ENCODE results near the gene MOV10L1.
"Not testable (repeated sequence)": the region's sequence is repeated elsewhere in the genome, so short reads cannot be mapped to it uniquely, and the experiment has no call there.

The MOV10L1 gene

DNA sequence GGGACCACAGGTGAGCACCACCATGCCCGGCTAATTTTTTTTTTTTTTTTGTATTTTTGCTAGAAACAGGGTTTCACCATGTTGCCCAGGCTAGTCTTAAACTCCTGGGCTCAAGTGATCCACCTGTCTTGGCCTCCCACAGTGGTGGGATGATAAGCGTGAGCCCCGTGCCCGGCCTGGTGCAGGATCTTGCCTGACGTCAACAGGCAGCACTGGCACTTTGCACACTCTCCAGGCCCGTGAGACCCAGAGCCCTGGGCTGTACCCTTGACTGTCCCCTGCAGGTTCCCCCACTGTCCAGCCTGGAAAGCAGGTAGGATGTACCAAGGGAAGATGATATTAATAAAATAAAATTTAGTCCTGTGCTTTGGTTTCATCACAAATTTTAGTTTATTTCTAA, 51.7 kb downstream of the MOV10L1 start:
- no peak for DNase-seq

DNA sequence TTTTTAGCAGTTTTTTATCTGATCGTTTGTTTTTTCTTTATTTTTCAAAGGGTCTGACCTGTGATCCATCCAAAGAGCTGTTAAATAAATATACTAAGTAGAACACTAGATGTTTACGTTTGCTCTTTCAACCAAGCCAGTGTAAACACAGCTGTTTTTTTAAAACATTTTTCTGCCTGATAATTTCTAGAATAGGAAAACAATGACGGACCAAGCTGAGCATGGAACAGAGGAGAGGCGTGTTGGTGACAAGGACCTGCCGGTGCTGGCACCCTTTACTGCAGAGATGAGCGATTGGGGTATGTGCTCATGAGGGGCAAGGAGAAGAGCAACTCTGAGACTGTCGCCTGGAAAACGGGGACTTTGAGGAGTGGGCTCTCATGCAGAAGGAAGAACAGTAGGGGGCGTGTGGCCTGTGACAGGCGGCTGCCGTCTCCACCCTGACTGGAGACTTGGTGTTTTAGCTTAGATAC, 52.1 kb downstream of the MOV10L1 start:
- no peak for DNase-seq

DNA sequence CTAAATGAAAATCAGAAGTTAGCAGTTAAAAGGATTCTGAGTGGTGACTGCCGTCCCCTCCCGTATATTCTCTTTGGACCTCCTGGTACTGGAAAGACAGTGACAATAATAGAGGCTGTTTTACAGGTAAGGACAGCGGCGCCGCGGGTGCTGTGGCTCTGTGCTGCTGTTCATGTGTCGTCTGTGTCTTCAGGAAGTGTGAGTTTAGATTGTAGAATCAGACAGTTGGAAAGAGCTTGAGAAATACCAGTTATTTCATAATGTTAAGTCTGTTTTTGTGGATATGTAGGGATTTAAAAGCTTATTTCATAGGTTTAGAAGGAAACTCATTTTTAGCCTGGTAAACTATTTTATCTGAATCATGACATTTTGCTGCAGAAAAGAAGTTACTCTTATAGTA, 53.3 kb downstream of the MOV10L1 start:
- no peak for DNase-seq

DNA sequence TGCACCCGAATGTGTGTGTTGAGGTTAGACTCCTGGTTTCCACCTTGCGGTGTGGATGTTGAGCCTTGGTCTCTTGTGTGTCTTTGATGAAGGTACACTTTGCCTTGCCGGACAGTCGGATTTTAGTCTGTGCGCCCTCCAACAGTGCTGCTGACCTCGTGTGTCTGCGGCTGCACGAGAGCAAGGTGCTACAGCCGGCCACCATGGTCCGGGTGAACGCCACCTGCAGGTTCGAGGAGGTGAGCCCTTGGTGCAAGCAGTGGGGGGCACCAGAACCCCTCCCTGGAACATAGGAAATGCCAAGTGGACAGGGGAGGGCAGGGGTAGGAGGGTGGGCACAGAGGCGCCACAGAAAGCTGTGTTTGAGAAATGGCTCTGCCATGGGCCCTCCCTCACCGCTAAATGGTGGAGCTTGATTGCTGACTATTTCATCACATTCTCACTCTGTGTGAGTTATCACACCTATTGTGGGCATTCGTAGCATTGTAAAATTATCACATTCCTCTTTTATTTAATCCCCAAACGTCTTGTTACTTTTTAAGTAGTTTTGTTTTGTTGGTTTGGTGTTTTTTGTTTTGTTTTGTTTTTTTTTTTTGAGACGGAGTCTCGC, 54.3 kb downstream of the MOV10L1 start:
- DNase-seq: no peak

GRCh38 chr22:50145721-50146438, 56.1 kb downstream of the MOV10L1 start:
- no peak for DNase-seq

DNA sequence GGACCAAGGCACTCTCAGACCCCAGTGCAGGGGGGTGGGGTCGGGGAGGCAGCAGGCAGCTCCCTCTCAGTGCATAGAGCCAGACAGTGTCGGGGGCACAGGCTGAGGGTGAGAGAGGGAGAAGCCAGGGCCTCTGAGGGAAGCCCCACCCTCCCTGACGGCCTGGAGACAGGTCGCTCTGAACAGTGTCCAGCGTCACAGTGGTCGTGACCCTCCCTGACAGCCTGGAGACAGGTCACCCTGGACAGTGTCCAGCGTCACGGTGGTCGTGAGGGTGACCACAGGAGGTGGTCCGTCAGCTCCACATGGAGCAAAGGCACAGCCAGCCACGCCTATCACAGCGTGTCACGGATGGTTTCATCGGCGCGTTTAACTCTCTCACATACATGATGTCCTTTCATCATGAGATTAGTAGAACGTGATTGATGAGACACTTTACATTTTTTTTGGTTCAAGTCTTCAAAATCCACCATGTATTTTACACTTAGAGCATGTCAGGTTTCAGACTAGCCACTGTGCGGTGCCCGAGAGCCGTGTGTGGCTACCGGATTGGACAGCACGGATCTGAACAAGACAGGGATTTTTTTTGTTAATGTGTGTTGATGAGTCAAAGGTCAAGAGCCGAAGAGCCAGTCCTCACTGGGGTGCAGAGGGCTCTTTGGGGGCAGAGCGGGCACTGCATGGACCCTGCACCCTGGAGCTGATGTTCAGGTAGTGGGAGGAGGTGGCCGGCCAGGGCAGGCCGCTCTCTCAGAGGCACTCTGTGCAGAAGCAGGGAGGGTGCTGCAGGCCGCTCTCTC, 56.8 kb downstream of the MOV10L1 start:
- peak; percentile 49 for DNase-seq

DNA sequence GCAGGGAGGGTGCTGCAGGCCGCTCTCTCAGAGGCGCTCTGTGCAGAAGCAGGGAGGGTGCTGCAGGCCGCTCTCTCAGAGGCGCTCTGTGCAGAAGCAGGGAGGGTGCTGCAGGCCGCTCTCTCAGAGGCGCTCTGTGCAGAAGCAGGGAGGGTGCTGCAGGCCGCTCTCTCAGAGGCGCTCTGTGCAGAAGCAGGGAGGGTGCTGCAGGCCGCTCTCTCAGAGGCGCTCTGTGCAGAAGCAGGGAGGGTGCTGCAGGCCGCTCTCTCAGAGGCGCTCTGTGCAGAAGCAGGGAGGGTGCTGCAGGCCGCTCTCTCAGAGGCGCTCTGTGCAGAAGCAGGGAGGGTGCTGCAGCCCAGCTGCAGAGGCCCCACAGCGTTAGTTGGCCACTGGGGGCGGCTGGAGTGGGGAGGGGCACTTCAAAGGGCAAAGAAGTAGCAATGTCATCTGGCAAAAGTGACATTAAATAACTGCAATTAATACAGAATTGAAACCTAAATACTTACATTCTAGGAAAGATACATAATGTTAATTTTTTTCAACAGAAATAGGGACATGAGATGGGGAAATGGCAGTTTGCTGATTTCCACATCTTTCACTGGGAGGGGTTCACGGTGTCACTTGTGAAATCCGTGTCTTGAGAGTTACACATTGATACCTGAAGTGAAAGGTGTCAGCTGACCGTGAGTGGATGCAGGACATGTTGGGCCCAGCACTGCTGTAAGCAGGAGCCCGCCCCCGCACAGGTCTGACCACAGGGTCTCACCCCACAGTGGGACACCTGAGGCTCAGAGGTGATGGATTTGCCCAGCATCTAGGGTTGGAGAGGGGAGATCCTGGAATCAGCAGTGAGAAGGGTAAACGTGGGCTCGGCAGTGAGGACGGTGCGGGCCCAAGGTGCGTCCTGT, 57.7 kb downstream of the MOV10L1 start:
- not testable (repeated sequence) for DNase-seq

GRCh38 chr22:50148166-50148500, 58.3 kb downstream of the MOV10L1 start:
- DNase-seq: no peak

DNA sequence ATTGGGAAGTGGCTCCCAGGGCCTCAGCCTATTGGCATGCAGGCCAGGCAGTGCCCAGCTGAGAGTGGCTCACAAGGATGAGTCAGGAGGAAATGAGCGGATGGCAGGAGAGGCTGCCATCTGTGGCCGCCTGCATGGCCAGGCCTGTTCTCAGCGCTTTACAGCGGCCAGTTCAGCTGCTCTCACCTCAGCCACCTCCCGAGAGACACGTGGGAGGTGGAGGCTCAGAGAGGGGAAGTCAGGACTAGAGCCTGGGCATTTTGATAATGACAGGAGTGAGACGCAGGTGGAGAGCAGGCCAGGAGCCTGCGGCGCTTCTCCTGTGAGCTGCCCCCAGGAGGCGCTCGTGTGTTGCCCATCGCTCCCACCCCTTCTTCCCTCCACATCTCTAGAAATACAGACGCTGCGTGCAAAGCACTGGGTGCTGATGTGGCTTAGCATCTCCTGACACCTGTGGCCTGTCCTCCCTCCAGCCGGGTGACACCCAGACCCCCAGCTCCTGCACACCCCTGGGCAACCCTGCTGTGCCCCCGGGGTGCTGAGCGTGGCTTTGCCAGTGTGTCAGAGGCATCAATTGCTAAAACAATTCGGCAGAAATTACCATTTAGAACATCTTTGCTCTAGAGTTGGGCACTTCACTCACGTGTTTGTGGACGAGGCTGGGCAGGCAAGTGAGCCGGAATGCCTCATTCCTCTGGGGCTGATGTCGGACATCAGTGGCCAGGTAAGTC, 59.4 kb downstream of the MOV10L1 start:
- peak; percentile 40 for DNase-seq

GRCh38 chr22:50150161-50151129, 60.6 kb downstream of the MOV10L1 start:
- no peak for DNase-seq

- no peak for DNase-seq
Observed at GRCh38 chr22:50151571-50152537, 62.0 kb downstream of the MOV10L1 start.

GRCh38 chr22:50153056-50153755, 63.4 kb downstream of the MOV10L1 start:
- DNase-seq: no peak

GRCh38 chr22:50153756-50154140, 63.9 kb downstream of the MOV10L1 start:
- no peak for DNase-seq

GRCh38 chr22:50157709-50158375, 68.0 kb downstream of the MOV10L1 start:
- DNase-seq: no peak

GRCh38 chr22:50160947-50161346, 71.1 kb downstream of the MOV10L1 start:
- no peak for DNase-seq

- no peak for DNase-seq
Observed at GRCh38 chr22:50161508-50162390, 71.9 kb downstream of the MOV10L1 start.

DNA sequence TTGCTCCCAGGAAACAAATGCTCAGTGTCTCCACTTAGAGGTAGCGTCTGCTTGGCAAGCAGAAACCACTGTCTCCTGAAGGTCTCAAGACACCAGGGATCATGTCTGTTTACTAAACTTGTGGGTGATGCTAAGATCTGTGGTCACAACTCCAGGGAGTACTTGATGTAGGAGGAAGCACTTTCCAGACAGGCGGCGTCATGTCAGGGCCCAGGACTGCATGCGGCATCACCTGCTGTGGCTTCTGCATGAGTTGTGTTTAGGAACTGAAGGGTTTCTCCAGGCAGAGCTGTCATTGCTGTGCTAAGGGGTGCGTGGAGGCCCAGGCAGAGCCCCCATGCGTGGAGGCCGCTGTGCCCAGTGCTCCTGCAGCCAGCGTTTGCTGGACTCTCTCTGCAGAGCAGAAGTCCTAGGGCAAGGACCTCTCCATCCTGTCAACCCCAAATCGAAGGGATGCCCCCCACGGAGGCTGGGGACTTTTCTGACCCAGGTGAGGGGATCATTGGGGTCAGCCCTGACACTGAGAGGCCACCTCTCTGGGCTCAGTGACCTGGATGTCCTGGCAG, 72.7 kb downstream of the MOV10L1 start:
- no peak for DNase-seq

Data from NCI-H1436 (cell line).